ENCODE results near the gene SLC6A7. TPM values are rescaled to one million over a fixed set of nuclear protein-coding genes. Genes with fewer than 3 reads are reported as not detected.

The SLC6A7 gene
- total RNA-seq, 1 experiment from 2014 or later = not detected

- Mint-ChIP-seq H3K36me3 (ENCODE audit: insufficient read depth, unreplicated experiment) (no peaks in the 10 kb centered on the region), H3K27ac (ENCODE audit: unreplicated experiment) (no peak within 1 kb of the TSS), H3K27me3 (ENCODE audit: unreplicated experiment) (peaks cover 36% of the 10 kb centered on the region), H3K4me3 (ENCODE audit: low read depth, unreplicated experiment) (no peak within 1 kb of the TSS), H3K4me1 (ENCODE audit: low read depth, unreplicated experiment) (peaks cover 16% of the 10 kb centered on the region), H3K9me3 (ENCODE audit: low read depth, unreplicated experiment) (no peaks in the 10 kb centered on the region)
- no peak for DNase-seq
- no TSS peak for BruUV-seq (replicated peaks)
- CTCF ChIA-PET = no interaction called here
- TF ChIP-seq CTCF (IDR thresholded peaks at IDR 0.05; ENCODE audit: unreplicated experiment) = no peak
- intact Hi-C loops (cut with micrococcal nuclease; ENCODE audit: unreplicated experiment) = no loop called here
These were observed 23.0 kb upstream of the SLC6A7 start, which contains the start of gene CDX1 for GRCh38 chr5:150166650-150167511. Gene CDX1, plus strand, starts transcription at chr5:150166778. Its CDS starts 99 bp downstream, at chr5:150166877.

GRCh38 chr5:150167512-150167850 is 22.4 kb upstream of the SLC6A7 start:
- BruUV-seq (replicated peaks) = no TSS peak
- peaks cover 16% of the 10 kb centered on the region for H3K4me1 Mint-ChIP-seq (ENCODE audit: low read depth, unreplicated experiment)
- no peaks in the 10 kb centered on the region for H3K9me3 Mint-ChIP-seq (ENCODE audit: low read depth, unreplicated experiment)
- H3K36me3 Mint-ChIP-seq (ENCODE audit: insufficient read depth, unreplicated experiment) = no peaks in the 10 kb centered on the region
- DNase-seq = no peak
- H3K27me3 Mint-ChIP-seq (ENCODE audit: unreplicated experiment) = peaks cover 42% of the 10 kb centered on the region
- TF ChIP-seq CTCF (IDR thresholded peaks at IDR 0.05; ENCODE audit: unreplicated experiment) = no peak
- intact Hi-C loops (cut with micrococcal nuclease; ENCODE audit: unreplicated experiment) = no loop called here
- H3K27ac Mint-ChIP-seq (ENCODE audit: unreplicated experiment) = no peak overlapping the region
- H3K4me3 Mint-ChIP-seq (ENCODE audit: low read depth, unreplicated experiment) = no peak overlapping the region
- CTCF ChIA-PET = no interaction called here

GRCh38 chr5:150167908-150168307 is 22.0 kb upstream of the SLC6A7 start:
- intact Hi-C loops (cut with micrococcal nuclease; ENCODE audit: unreplicated experiment) = no loop called here
- Mint-ChIP-seq H3K27ac (ENCODE audit: unreplicated experiment) (no peak overlapping the region), H3K27me3 (ENCODE audit: unreplicated experiment) (peaks cover 47% of the 10 kb centered on the region), H3K4me3 (ENCODE audit: low read depth, unreplicated experiment) (no peak overlapping the region), H3K36me3 (ENCODE audit: insufficient read depth, unreplicated experiment) (no peaks in the 10 kb centered on the region), H3K4me1 (ENCODE audit: low read depth, unreplicated experiment) (peaks cover 16% of the 10 kb centered on the region), H3K9me3 (ENCODE audit: low read depth, unreplicated experiment) (no peaks in the 10 kb centered on the region)
- CTCF ChIA-PET = no interaction called here
- TF ChIP-seq CTCF (IDR thresholded peaks at IDR 0.05; ENCODE audit: unreplicated experiment) = no peak
- no TSS peak for BruUV-seq (replicated peaks)
- DNase-seq = no peak

- CTCF ChIA-PET = interaction anchor here (0.6 kb wide), 2 partner anchors 50 to 722 kb away, joined by 3 to 4 read pairs; no protein-coding TSS in a partner anchor
- H3K9me3 Mint-ChIP-seq (ENCODE audit: low read depth, unreplicated experiment) = no peaks in the 10 kb centered on the region
- no peak for DNase-seq
- no peaks in the 10 kb centered on the region for H3K36me3 Mint-ChIP-seq (ENCODE audit: insufficient read depth, unreplicated experiment)
- peaks cover 10% of the 10 kb centered on the region for H3K4me1 Mint-ChIP-seq (ENCODE audit: low read depth, unreplicated experiment)
- no peak for TF ChIP-seq CTCF (IDR thresholded peaks at IDR 0.05; ENCODE audit: unreplicated experiment)
- peaks cover 56% of the 10 kb centered on the region for H3K27me3 Mint-ChIP-seq (ENCODE audit: unreplicated experiment)
- intact Hi-C loops (cut with micrococcal nuclease; ENCODE audit: unreplicated experiment) = no loop called here
- no peak overlapping the region for H3K4me3 Mint-ChIP-seq (ENCODE audit: low read depth, unreplicated experiment)
- BruUV-seq (replicated peaks) = no TSS peak
- no peak overlapping the region for H3K27ac Mint-ChIP-seq (ENCODE audit: unreplicated experiment)
These were observed 21.0 kb upstream of the SLC6A7 start for GRCh38 chr5:150168864-150169263.
